GM10266 (cell line): ENCODE results near the gene ORM2.
"Not testable (repeated sequence)": the region's sequence is repeated elsewhere in the genome, so short reads cannot be mapped to it uniquely, and the experiment has no call there.

ENCODE experiments used
- DNase-seq: peaks from one replicate; pipeline ENCODE4 v3.0.0; 2012; ENCODE audit errors: extremely low spot score
- CTCF ChIP-seq: IDR thresholded peaks from 2 replicates; pipeline ENCODE4 v1.5.1; 2012; ENCODE audit warnings: mild to moderate bottlenecking, low read depth; ENCODE audit not compliant: control insufficient read depth, insufficient read depth; ENCODE audit errors: missing control alignments

Gene ORM2

GRCh38 chr9:114324492-114324891 lies 5.2 kb upstream of the ORM2 start:
- no peak for TF ChIP-seq CTCF
- no peak for DNase-seq

- DNase-seq = not testable (repeated sequence)
Observed at GRCh38 chr9:114324965-114325364, 4.7 kb upstream of the ORM2 start.

GRCh38 chr9:114325684-114326254 lies 3.9 kb upstream of the ORM2 start:
- not testable (repeated sequence) for DNase-seq

GRCh38 chr9:114327749-114328148 lies 1.9 kb upstream of the ORM2 start:
- no peak for TF ChIP-seq CTCF
- DNase-seq = no peak

GRCh38 chr9:114328357-114328820 lies 1.3 kb upstream of the ORM2 start:
- DNase-seq = not testable (repeated sequence)

GRCh38 chr9:114328937-114329624 lies 588 bp upstream of the ORM2 start:
- not testable (repeated sequence) for DNase-seq

- DNase-seq = no peak
- no peak for TF ChIP-seq CTCF
Observed at GRCh38 chr9:114330636-114331035, 967 bp downstream of the ORM2 start.

GRCh38 chr9:114331229-114332195 lies 1.8 kb downstream of the ORM2 start:
- not testable (repeated sequence) for DNase-seq

GRCh38 chr9:114332474-114333040 lies 2.9 kb downstream of the ORM2 start:
- not testable (repeated sequence) for DNase-seq

GRCh38 chr9:114333718-114334117 lies 4.0 kb downstream of the ORM2 start:
- DNase-seq = not testable (repeated sequence)

GRCh38 chr9:114334490-114334889 lies 4.8 kb downstream of the ORM2 start:
- no peak for DNase-seq

More at GRCh38 chr9:114334490-114334889, 4.8 kb downstream of the ORM2 start:
- no peak for TF ChIP-seq CTCF
